HG02973 (cell line): Measurements from ENCODE around the gene CRIP1.
A peak's percentile ranks its signal among the peaks of the same experiment; 100 is the strongest.

Source experiments
- ATAC-seq: cut with Tn5 transposase; IDR thresholded peaks from one replicate; pipeline ENCODE4 v1.9.1; 2021; ENCODE audit warnings: moderate library complexity; ENCODE audit not compliant: unreplicated experiment

CRIP1 gene

GRCh38 chr14:105480199-105480746, 6.4 kb upstream of the CRIP1 start:
- ATAC-seq = no peak

DNA sequence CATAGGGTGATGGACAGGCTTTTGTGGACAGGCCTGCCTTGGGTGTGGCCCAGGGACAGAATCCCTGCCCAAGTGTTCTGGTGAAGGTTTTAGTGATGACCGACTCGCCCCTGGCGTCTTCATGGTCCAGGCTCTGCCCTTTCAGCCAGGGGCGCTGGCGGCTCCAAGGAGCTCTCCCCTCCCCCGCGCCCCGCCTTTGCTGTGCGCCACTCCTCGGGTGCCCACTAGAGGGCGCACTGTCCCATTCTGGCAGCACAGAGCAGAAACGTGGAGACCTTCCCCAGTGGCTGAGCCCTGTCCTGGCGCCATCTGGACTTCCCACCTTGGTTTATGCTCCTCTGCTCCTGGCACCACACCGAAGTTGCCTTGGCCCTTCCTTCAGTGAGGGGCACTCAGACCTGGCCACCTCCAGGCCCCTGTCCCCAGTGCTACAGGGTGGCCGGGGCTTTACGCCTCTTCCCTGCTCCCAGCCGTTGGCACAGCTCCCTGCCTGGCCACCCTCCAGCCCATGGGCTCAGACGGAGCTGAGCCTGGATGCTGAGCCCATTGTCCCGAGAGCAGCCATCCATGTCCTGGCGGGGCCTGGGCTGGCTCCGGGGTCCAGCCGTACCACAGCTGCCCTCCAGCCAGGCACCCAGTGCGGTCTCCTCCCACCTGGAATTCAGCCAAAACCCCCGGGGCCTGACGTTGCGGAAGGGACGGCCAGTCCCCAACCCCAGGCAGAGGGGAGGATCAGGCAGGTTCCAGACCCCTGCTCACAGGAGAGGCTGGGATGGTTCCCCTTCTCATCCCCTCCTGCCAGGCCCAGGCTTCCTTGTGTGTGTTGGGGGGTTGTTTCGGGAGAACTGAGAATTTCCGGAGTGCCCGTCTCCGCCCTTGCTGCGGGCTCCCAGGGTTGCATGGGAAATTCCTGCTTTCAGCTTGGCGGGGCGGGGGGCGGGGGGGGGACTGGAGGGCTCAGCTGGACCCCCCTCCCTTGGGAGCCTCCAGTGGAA, 5.6 kb upstream of the CRIP1 start:
- ATAC-seq = peak; percentile 47

DNA sequence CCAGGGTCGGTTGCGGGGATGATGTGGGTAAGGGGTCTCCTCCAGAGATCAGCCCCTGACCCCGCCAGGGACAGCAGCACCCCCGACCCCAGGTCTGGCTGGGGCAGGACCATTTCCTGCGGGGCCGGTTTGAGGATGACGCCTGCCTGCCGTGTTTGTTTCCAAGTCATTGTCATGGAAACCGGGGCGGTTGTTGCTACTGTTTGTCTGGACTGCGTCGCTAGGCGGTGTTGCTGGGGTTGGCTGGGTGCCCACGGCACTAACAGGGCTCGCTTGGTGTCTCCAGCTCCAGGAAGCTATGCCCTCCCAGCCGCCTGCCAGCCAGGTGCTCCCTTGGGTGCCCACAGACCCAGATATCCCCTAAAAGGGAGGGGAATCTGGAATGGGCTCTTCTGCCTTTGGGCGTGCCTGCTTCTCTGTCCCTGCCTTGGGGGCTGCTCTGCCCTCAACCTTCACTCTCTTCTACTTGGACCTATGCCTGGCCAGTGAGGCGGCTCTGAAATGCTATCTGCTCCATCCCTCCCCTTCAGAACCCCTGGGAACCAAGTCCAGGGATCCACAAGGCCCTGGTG, 4.7 kb upstream of the CRIP1 start:
- ATAC-seq = peak; percentile 47

DNA sequence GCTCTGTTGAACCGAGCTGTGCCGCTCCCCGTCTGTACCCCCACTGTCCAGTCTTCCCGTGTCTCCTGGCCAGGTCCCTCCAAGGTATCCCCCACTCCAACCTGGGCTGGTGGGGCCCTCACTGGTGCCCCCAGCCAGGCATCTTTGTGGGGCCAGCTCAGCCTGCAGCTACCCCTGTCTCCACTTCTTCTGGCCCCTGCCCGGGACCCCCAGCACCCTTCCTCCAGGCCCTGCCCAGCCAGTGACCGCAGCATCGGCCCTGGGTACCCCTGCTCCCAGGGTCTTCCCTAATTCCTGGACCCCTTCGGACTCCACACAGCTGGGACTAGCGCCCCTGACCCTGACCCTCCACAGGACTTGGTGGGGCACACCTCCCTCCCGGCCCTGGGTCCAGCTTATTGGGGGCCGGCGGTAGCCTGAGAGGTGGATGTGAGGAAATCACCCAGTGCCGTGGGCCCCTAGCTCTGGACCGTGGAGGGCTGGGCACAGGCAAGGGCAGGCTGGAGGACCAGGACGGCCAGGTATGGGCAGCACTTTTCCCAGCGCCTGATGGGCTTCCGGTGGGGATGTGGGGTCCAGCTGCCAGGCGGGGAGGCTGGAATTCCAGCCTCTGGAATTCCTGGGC, 4.1 kb upstream of the CRIP1 start:
- no peak for ATAC-seq

- ATAC-seq = no peak
These were observed 3.2 kb upstream of the CRIP1 start for GRCh38 chr14:105483300-105484068.

- ATAC-seq = no peak
These were observed 2.4 kb upstream of the CRIP1 start for GRCh38 chr14:105484069-105484996.

DNA sequence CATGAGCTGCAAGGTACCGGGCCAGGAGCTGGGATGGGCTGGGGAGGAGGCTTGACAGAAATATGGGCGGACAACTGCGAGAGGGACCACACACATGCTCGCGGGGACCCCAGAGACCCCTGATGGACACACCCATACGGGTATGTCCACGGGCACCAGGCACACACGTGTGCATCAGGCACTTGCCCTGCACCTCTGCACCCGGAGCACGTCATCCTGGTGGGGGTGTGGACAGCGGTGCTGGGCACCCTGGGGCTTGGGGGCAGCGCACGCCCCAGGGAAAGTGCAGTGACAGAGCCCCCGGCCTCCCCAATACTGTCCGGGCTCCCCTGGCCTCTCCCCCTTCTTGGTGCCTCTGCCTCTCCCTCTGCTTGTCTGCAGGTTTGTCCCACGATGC, 1.7 kb upstream of the CRIP1 start:
- ATAC-seq = no peak

- ATAC-seq = no peak
These were observed 935 bp upstream of the CRIP1 start for GRCh38 chr14:105485739-105486162.

GRCh38 chr14:105486974-105487448, 325 bp downstream of the CRIP1 start:
- no peak for ATAC-seq

DNA sequence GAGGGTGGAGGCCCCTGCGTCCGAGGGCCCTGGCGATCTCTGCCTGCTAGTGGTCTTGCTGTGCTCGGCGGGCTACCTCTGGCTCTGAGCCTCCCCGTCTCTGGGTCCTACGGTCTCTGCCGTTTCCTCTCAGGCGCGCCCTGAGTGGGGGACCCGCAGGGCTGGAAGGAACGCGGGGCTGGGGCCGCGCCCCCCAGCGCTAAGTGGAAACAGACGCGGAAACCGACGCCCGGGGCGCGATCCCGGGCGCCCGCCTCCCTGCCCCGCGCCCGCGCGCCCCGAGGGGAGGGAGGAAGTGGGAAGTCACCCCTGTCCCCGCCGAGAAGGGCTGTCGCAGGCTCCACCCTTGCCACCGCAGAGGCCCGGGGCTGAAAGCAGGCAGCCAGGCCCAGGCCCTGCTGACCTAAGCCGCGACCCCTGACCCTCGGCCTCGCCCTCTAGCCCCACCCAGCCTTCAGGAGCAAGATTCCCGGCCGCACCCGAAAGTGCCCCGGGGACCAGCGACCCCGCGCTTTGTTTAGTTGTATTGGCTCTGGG, 831 bp downstream of the CRIP1 start:
- no peak for ATAC-seq

DNA sequence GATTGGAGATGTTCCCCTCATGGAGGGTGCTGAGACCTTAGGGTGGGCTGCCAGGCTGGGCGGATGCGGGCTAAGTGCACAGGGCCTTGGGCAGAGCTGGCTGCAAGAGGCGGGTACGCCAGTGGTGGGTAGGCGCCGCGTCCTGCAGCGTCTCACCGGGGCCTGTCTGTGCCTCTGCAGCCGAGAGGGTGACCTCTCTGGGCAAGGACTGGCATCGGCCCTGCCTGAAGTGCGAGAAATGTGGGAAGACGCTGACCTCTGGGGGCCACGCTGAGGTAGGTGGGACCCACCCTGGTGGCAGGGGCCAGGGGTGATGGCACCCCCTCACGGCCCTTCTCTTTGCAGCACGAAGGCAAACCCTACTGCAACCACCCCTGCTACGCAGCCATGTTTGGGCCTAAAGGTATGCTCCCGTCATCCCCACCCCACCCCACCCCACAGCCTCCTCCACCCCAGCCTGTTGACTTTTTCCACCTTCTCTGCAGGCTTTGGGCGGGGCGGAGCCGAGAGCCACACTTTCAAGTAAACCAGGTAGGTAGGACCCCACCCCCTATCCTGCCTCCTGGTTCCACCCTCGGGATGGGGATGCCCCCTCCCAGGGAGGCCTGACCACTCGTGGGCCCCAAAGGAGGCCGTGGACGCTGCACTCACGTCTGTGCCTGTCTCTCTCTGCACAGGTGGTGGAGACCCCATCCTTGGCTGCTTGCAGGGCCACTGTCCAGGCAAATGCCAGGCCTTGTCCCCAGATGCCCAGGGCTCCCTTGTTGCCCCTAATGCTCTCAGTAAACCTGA, 1.5 kb downstream of the CRIP1 start:
- no peak for ATAC-seq

DNA sequence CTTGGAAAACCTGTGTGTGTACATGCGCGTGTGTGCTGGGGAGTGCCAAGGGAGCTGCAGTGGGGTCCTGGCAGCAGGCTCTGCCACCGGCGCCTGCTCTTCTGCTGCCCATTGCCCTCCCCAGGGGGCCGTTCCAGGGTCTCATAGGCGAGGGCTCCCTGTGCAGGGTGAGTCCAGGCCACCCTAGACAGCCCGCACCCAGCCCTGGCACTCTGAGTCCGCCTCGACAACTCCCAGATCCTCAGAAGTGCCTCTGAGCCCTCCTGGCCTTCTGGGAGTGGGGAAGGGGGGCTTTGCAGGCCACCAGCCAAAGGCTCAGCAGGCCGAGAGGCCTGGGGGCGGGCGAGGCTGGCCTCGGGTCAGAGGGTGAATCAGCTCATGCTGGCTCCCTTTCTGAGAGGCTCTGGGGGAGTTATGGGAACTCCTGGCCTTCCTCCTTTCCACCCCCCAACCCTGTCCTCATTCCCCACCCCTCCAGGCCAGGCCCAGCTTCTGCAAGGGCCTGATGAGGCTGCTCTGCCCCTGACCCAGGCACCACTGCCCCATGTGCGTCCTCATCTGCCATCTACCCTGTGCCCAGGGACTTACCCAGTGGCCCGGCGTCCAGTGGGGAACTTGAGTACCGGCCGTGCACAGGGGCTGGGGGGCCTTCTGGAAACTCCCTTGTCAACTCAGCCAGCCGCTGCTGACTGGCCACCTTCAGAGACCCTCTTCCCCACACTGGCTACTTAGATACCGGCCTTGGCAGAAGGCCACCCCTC, 2.3 kb downstream of the CRIP1 start:
- ATAC-seq = no peak

- no peak for ATAC-seq
These were observed 3.0 kb downstream of the CRIP1 start for GRCh38 chr14:105489542-105490266.

DNA sequence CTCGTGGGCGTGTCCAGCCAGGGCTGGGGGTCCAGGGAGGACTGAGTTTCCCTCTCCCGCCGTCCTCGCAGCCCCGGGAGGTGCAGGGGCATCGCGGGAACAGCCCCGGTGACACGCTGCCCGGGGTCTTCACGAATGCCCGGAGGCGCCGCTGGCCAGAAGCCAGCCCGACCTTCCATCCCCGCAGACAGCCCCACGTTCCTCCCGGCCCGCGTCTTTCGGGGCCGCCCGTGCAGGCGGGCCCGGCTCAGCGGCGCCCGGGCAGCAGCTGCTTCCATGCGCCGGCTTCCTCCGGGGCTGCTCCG, 3.5 kb downstream of the CRIP1 start:
- ATAC-seq = peak; percentile 1

DNA sequence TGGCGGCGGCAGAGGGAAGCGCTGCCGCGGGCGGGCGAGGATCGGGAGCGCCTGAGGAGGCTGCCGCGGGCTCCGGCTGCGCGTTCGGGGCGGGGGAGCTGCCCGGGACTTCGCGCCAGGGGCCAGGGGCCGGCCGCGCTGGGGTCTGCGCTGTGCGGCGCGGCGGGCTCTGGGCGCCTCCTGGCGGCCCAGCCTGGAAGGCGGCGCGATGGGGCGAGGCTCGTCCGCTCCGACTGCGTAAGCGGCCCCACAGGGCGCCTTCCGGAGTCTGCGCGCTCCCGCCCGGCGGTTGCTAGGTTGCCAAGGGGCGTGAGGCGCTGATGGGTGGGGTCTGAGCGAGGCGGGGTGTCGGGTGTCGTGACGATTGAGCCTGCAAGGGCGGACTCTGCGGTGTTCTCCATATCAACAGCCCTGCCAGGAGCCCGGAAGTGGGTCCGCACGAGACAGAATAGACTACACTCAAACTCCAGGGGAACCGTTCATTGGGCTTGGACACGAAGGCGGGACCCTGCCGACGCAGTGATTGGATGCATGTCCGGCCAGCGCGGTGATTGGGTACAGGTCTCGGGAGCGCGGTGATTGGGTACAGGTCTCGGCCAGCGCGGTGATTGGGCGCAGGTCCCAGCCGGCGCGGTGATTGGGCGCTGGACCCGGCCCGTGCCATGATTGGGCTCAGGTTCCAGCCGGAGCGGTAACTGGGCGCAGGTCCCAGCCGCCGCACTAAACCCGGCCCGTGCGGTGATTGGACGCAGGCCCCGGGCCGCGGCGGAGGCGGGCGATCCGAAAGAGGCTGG, 4.1 kb downstream of the CRIP1 start, which contains the start of gene TEDC1:
Gene TEDC1 (plus strand): TSS at position 675 of the 794 bp plus-strand sequence. CDS start 130 bp downstream, outside the sequence.
- peak; percentile 61 for ATAC-seq

DNA sequence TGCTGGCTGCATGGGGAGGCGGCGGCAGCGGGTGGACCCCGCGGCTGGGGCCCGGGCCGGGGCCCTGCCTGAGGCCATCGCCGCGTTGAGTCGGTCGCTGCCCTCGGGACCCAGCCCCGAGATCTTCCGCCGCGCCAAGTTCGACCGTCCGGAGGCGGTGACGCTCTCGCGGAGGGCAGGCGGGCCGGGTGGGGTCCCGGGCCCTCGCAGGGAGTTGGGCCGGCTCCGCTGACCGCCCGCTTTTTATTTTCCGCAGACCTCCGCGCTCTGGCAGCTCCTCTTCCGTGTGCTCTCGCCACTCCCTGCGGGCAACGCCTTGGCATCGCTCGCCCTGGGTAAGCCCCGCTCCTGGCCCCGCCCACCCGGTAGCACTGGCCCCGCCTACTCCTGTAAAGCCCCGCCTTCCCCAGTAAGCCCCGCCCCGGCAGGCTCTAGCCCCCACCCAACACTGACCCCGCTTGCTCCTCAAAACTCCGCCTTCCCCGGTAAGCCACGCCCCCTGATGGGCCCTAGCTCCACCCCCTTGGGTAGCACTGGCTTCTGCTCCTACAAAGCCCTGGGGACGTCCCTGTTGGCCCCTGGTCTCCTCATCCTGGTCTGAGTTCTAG, 4.8 kb downstream of the CRIP1 start:
- ATAC-seq = no peak
